Thymus (tissue), 11 donors: ENCODE measurements around the gene RNF123. TPM values are rescaled to one million over a fixed set of nuclear protein-coding genes. Genes with fewer than 3 reads are reported as not detected.

ENCODE experiments used
- DNase-seq, 9 donors: peaks; one replicate each; pipeline ENCODE4 v3.0.0-alpha.2; 2013; ENCODE audit warnings: low spot score in 9 of 9, low read depth in 6 of 9, missing footprints in 1 of 9
- H3K27ac ChIP-seq, 2 donors: one replicate each; pipeline ENCODE4 v1.5.1; 2013; ENCODE audit warnings: control low read depth in 1 of 2, low read depth in 1 of 2, low read length in 1 of 2, mild to moderate bottlenecking in 1 of 2, moderate library complexity in 1 of 2
- H3K27me3 ChIP-seq, 2 donors: one replicate each; pipeline ENCODE4 v1.5.1; 2013; ENCODE audit warnings: low read length in 1 of 2; ENCODE audit not compliant: control insufficient read depth in 2 of 2, insufficient read depth in 1 of 2
- H3K36me3 ChIP-seq, 2 donors: one replicate each; pipeline ENCODE4 v1.5.1; 2013; ENCODE audit warnings: low read length in 1 of 2, mild to moderate bottlenecking in 1 of 2, moderate library complexity in 1 of 2; ENCODE audit not compliant: control insufficient read depth in 2 of 2, insufficient read depth in 2 of 2
- H3K4me1 ChIP-seq, 2 donors: one replicate each; pipeline ENCODE4 v1.5.1; 2013; ENCODE audit warnings: low read length in 2 of 2; ENCODE audit not compliant: control insufficient read depth in 2 of 2, insufficient read depth in 2 of 2
- H3K4me3 ChIP-seq, 2 donors: one replicate each; pipeline ENCODE4 v1.5.1; 2013; ENCODE audit warnings: low read length in 2 of 2, control low read depth in 1 of 2, mild to moderate bottlenecking in 1 of 2
- H3K9me3 ChIP-seq, 2 donors: one replicate each; pipeline ENCODE4 v1.5.1; 2013; ENCODE audit warnings: low read length in 1 of 2, mild to moderate bottlenecking in 1 of 2; ENCODE audit not compliant: control insufficient read depth in 2 of 2, insufficient read depth in 1 of 2
- WGBS: extraction: QIAGEN DNeasy Blood & Tissue Kit; methylation state at CpG from one replicate; pipeline ENCODE4 v1.1.7; 2013; 5-methylcytosine and 5-hydroxymethylcytosine counted together
- polyA plus RNA-seq: library from polyadenylated mRNA; stranded (reverse); fragments of 200-250 nt; gene quantifications from one replicate; pipeline ENCODE4 v1.2.3, GENCODE V29; 2013
- total RNA-seq: library from RNA; stranded (reverse); fragments of 120-200 nt; gene quantifications from one replicate; pipeline ENCODE4 v1.2.4, GENCODE V29; 2013
- donor health status: healthy.

RNF123 gene
- total and polyA plus RNA-seq, 2 donors = 12.3 to 23.7 TPM

- H3K4me1 ChIP-seq = peaks cover 14 to 38% of the 10 kb centered on the region in 2 donors
- no peak overlapping the region for H3K27ac ChIP-seq
- H3K36me3 ChIP-seq = peaks cover 31 to 49% of the 10 kb centered on the region in 2 donors
- peak overlapping the region; percentile 60 to 66 for H3K4me3 ChIP-seq
- H3K27me3 ChIP-seq = peaks cover 0 to 6% of the 10 kb centered on the region in 2 donors
- peak in 1 of 9 donors; percentile 23 for DNase-seq
- H3K9me3 ChIP-seq = no peaks in the 10 kb centered on the region
- WGBS = 84% methylated on average over 75 of the region's 75 CpGs
These were observed 28.9 kb downstream of the RNF123 start for GRCh38 chr3:49717959-49718857.

GRCh38 chr3:49718858-49719213 is 29.5 kb downstream of the RNF123 start:
- Histone ChIP-seq H3K9me3 (no peaks in the 10 kb centered on the region), H3K4me3 (peak overlapping the region; percentile 60 to 66), H3K27ac (peak overlapping the region in 1 of 2 donors; percentile 90), H3K36me3 (peaks cover 31 to 49% of the 10 kb centered on the region in 2 donors), H3K27me3 (peaks cover 0 to 6% of the 10 kb centered on the region in 2 donors), H3K4me1 (peaks cover 11 to 34% of the 10 kb centered on the region in 2 donors)
- DNase-seq = no peak
- 13% methylated on average over 33 of the region's 33 CpGs for WGBS

DNA sequence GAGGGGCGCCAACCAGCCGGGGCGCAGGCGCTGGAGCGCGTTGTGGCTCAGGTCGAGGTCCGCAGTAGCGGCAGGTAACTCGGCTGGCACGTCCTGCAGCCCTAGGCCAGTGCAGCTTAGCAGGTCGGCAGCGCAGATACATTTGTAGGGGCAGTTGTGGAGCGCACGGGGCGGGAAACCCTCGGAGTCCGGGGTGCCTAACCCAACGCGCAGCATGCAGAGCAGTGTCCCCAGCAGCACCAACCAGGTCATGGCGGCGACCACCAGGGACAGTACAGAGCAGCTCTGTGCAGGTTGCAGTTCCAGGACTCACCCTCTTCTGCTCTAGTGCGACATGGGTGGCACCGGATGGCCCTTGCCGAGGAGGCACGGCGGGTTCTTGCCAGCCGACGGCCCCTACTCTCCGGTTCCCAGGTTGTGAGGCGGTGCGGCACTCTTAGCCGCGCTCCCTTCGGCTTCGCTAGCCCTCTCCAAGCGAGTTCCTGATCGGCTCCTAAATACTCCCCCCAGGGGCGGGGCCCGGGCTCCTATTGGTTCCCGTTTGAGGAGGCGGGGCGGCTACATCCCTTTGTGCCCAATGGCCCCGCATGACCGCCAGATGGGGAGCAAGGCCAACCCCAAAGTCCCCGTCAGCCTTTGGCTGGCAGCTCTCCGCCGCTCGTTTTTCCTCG is 30.0 kb downstream of the RNF123 start, which contains the start of gene AMIGO3:
Gene AMIGO3, minus strand, starts transcription at position 471 of the 671 bp plus-strand sequence. Its CDS starts 219 bp downstream, at position 252.
- Histone ChIP-seq H3K9me3 (no peaks in the 10 kb centered on the region), H3K27me3 (peaks cover 0 to 6% of the 10 kb centered on the region in 2 donors), H3K4me1 (peaks cover 13 to 34% of the 10 kb centered on the region in 2 donors), H3K36me3 (peaks cover 31 to 48% of the 10 kb centered on the region in 2 donors), H3K4me3 (peak within 1 kb of the TSS; percentile 60 to 66), H3K27ac (peak within 1 kb of the TSS; percentile 89 to 90)
- under 1% methylated on average over 50 of the region's 50 CpGs for WGBS
- DNase-seq = peak in 8 of 9 donors; percentile 69 to 93 (median 84)

DNA sequence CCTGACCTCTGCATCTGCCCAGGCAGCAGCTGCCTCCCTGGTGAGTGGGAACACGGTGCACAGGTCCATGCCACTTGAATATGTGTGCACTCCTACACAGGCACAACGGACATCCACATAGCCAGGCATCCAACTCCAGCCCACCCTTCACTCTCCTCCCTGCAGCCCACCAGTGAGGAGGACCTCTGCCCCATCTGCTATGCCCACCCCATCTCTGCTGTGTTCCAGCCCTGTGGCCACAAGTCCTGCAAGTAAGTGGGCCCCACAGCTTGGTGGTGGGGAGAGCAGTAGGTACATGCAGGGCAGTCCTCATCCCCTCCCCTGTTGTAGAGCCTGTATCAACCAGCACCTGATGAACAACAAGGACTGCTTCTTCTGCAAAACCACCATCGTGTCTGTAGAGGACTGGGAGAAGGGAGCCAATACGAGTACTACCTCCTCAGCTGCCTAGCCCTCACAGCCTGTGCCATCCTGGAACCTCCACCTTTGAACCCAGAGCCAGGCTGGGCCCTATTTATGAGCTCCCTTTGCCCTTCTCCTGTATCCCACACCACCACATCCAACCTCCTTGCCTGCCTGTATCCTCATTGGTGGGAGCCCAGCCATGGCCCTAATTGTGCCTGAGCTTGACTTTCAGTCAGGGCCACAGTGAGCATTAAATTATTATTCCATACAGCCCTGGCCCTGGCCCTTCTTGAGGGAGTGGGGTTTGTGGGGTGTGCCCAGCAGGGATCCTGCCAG is 31.7 kb downstream of the RNF123 start:
- 95% methylated on average over 4 of the region's 4 CpGs for WGBS
- peaks cover 30 to 44% of the 10 kb centered on the region in 2 donors for H3K36me3 ChIP-seq
- H3K9me3 ChIP-seq = no peaks in the 10 kb centered on the region
- no peak for DNase-seq
- no peak overlapping the region for H3K4me3 ChIP-seq
- H3K27ac ChIP-seq = no peak overlapping the region
- H3K4me1 ChIP-seq = peaks cover 17 to 43% of the 10 kb centered on the region in 2 donors
- H3K27me3 ChIP-seq = peaks cover 0 to 6% of the 10 kb centered on the region in 2 donors

- DNase-seq = no peak
- Histone ChIP-seq H3K27ac (no peak overlapping the region), H3K4me3 (no peak overlapping the region), H3K9me3 (no peaks in the 10 kb centered on the region), H3K4me1 (peaks cover 17 to 43% of the 10 kb centered on the region in 2 donors), H3K36me3 (peaks cover 31 to 45% of the 10 kb centered on the region in 2 donors), H3K27me3 (peaks cover 0 to 6% of the 10 kb centered on the region in 2 donors)
- WGBS = 97% methylated on average over 9 of the region's 9 CpGs
These were observed 32.2 kb downstream of the RNF123 start for GRCh38 chr3:49721596-49721895.

DNA sequence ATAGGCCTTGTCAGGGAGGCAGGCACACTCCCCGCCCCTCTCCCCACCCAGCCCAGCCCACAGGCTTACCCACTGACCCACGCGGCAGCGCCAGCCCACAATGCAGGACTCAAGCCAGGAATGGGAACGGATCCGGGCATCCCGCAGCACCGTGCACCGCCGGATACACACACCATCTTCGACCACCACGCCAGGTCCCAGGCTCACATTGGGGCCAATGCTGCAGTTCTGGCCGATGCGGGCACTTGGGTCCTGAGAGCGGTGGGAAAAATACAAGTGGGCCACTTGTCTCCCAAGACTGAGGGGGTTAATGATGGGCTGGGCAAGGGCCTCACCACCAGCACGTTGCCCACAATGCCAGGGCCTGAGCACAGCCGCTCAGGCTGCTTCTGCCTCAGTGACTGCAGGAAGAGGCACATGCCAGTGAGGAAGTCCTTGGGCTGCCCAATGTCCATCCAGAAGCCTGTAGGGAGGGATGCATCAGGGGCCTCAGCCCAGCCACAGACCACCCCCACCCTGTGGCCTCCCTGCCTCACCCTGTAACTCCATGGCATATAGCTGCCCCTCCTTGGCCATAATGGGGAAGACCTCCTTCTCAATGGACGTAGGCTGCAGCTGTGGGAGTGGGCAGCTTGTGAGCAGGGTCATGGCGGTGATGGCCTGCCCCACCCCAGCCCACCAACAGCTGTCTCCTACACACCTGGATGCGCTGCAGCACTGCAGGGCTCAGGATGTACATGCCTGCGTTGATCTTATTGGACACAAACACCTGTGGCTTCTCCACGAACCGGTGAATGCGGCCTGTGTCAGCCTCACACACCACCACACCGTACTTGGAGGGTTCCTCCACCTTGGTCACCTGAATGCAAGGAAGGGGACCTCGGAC is 32.8 kb downstream of the RNF123 start:
- Histone ChIP-seq H3K4me3 (no peak overlapping the region), H3K4me1 (peaks cover 17 to 43% of the 10 kb centered on the region in 2 donors), H3K9me3 (no peaks in the 10 kb centered on the region), H3K27ac (no peak overlapping the region), H3K27me3 (peaks cover 0 to 6% of the 10 kb centered on the region in 2 donors), H3K36me3 (peaks cover 37 to 48% of the 10 kb centered on the region in 2 donors)
- no peak for DNase-seq
- WGBS = 97% methylated on average over 26 of the region's 26 CpGs

- peaks cover 17 to 40% of the 10 kb centered on the region in 2 donors for H3K4me1 ChIP-seq
- no peak for DNase-seq
- H3K4me3 ChIP-seq = peak overlapping the region; percentile 88 to 97
- H3K9me3 ChIP-seq = no peaks in the 10 kb centered on the region
- H3K36me3 ChIP-seq = peaks cover 44 to 56% of the 10 kb centered on the region in 2 donors
- peak overlapping the region; percentile 93 to 99 for H3K27ac ChIP-seq
- H3K27me3 ChIP-seq = peaks cover 0 to 6% of the 10 kb centered on the region in 2 donors
- WGBS = 86% methylated on average over 8 of the region's 8 CpGs
These were observed 33.5 kb downstream of the RNF123 start for GRCh38 chr3:49722896-49723295.

DNA sequence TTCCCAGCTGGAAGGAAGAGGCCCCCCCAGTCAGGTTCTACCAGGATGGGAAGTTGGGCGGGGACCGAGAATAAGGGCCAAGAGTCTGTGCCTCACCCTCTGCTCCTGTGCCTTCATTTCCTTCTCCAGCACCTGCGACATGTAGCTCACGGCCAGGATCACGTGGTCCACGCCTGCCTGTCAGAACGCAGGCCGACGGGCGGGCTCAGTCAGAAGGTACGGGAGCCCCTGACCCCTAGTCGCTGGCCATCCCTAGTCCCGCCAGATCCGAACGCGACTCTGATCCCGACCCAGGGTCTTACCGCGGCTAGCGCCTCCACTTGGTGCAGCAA is 33.9 kb downstream of the RNF123 start:
- Histone ChIP-seq H3K4me1 (peaks cover 16 to 38% of the 10 kb centered on the region in 2 donors), H3K4me3 (peak overlapping the region; percentile 88 to 97), H3K9me3 (no peaks in the 10 kb centered on the region), H3K36me3 (peaks cover 47 to 59% of the 10 kb centered on the region in 2 donors), H3K27me3 (peaks cover 0 to 5% of the 10 kb centered on the region in 2 donors), H3K27ac (peak overlapping the region; percentile 93 to 99)
- WGBS = under 1% methylated on average over 20 of the region's 20 CpGs
- DNase-seq = peak in 7 of 9 donors; percentile 46 to 81 (median 62)
